CD4-positive, alpha-beta T cell treated with Interleukin-1 beta for 1 hour (primary cell): ENCODE data around the gene SOD1.
"Not testable (repeated sequence)": the region's sequence is repeated elsewhere in the genome, so short reads cannot be mapped to it uniquely, and the experiment has no call there.

ENCODE experiments used
- DNase-seq, 2 donors: peaks; one replicate each; pipeline ENCODE4 v3.0.0-alpha.2; 2020 to 2022

Gene SOD1

GRCh38 chr21:31659536-31660258, at the start of gene SOD1:
Gene SOD1 (plus strand): TSS chr21:31659693. CDS start chr21:31659770, 77 bp downstream.
- peak; percentile 96 for DNase-seq

GRCh38 chr21:31611445-31611844, 48.0 kb upstream of the SOD1 start:
- no peak for DNase-seq

- peak in 1 of 2 donors; percentile 43 for DNase-seq
Measured at GRCh38 chr21:31612894-31613785, 46.4 kb upstream of the SOD1 start.

GRCh38 chr21:31614705-31615104, 44.8 kb upstream of the SOD1 start:
- DNase-seq: no peak

- DNase-seq: no peak
Measured at GRCh38 chr21:31616216-31616615, 43.3 kb upstream of the SOD1 start.

- no peak for DNase-seq
Measured at GRCh38 chr21:31618696-31619430, 40.6 kb upstream of the SOD1 start.

GRCh38 chr21:31622397-31622796, 37.1 kb upstream of the SOD1 start:
- no peak for DNase-seq

- DNase-seq: no peak
Measured at GRCh38 chr21:31623664-31624063, 35.8 kb upstream of the SOD1 start.

GRCh38 chr21:31624181-31624580, 35.3 kb upstream of the SOD1 start:
- DNase-seq: no peak

- DNase-seq: no peak
Measured at GRCh38 chr21:31624961-31625491, 34.5 kb upstream of the SOD1 start.

- DNase-seq: no peak
Measured at GRCh38 chr21:31629972-31630711, 29.4 kb upstream of the SOD1 start.

- DNase-seq: not testable (repeated sequence)
Measured at GRCh38 chr21:31631881-31632280, 27.6 kb upstream of the SOD1 start.

- no peak for DNase-seq
Measured at GRCh38 chr21:31634993-31635392, 24.5 kb upstream of the SOD1 start.

- no peak for DNase-seq
Measured at GRCh38 chr21:31636874-31637273, 22.6 kb upstream of the SOD1 start.

- DNase-seq: no peak
Measured at GRCh38 chr21:31641416-31641922, 18.0 kb upstream of the SOD1 start.

- DNase-seq: no peak
Measured at GRCh38 chr21:31644643-31645042, 14.8 kb upstream of the SOD1 start.

GRCh38 chr21:31647650-31648049, 11.8 kb upstream of the SOD1 start:
- DNase-seq: no peak

GRCh38 chr21:31650930-31651329, 8.6 kb upstream of the SOD1 start:
- no peak for DNase-seq

GRCh38 chr21:31651491-31651890, 8.0 kb upstream of the SOD1 start:
- not testable (repeated sequence) for DNase-seq

- DNase-seq: no peak
Measured at GRCh38 chr21:31654340-31654739, 5.2 kb upstream of the SOD1 start.

- DNase-seq: peak; percentile 35 to 42
Measured at GRCh38 chr21:31654821-31655580, 4.5 kb upstream of the SOD1 start.
